Suprapubic skin (tissue), 4 donors: ENCODE results near the gene SEPTIN12.

Experiments used
- EP300 ChIP-seq: sonication (generic); formaldehyde crosslinking; IDR thresholded peaks from one replicate; pipeline ENCODE4 v1.6.1; 2017; ENCODE audit warnings: antibody characterized with exemption
- POLR2A ChIP-seq, 2 donors: fragments of 450-650 bp; IDR thresholded peaks; one replicate each; pipeline ENCODE4 v1.6.1; 2017; ENCODE audit warnings: antibody characterized with exemption in 2 of 2, mild to moderate bottlenecking in 2 of 2, moderate library complexity in 2 of 2
- POLR2AphosphoS5 ChIP-seq, 3 donors: sonication (generic); formaldehyde crosslinking; IDR thresholded peaks; one replicate each; pipeline ENCODE4 v1.6.1; 2017; ENCODE audit warnings: antibody characterized with exemption in 3 of 3
- TF ChIP-seq, protein P1 (sequence below), 2 donors: fragments of 200-600 bp in 1 of 2; fragments of 450-650 bp in 1 of 2; sonication (generic) in 1 of 2; IDR thresholded peaks; one replicate each; pipeline ENCODE4 v1.5.1; 2016 to 2019; ENCODE audit warnings: antibody characterized with exemption in 2 of 2, mild to moderate bottlenecking in 1 of 2, moderate library complexity in 1 of 2

DNA sequence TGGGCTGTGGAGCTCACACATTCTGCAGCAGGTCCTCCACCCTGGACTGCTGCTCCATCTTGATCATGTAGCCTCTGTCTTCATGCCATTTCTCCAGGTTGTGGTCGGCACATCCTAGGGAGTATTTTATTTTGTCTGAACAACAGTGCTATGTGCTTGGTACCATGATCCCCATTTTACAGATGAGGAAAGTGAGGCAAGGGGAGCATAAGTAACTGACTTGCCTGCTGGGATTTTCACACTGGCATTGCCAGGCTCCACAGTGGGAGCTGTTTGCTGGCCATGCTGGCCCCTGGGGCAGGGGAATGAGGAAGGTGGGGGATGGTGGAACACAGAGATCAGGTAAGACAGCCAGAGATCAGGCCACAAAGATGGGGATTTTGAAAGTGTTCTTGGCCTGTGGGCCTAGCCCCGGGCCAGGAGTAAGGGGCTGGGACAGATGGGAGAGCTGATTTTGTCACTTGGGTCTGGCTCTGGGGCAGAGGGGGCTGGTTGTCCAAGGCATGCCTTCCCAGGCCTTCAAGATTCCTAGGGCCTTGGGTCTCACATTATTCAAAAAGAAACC lies 11.9 kb downstream of the SEPTIN12 start:
- no peak for TF ChIP-seq EP300
- TF ChIP-seq, protein P1, sequence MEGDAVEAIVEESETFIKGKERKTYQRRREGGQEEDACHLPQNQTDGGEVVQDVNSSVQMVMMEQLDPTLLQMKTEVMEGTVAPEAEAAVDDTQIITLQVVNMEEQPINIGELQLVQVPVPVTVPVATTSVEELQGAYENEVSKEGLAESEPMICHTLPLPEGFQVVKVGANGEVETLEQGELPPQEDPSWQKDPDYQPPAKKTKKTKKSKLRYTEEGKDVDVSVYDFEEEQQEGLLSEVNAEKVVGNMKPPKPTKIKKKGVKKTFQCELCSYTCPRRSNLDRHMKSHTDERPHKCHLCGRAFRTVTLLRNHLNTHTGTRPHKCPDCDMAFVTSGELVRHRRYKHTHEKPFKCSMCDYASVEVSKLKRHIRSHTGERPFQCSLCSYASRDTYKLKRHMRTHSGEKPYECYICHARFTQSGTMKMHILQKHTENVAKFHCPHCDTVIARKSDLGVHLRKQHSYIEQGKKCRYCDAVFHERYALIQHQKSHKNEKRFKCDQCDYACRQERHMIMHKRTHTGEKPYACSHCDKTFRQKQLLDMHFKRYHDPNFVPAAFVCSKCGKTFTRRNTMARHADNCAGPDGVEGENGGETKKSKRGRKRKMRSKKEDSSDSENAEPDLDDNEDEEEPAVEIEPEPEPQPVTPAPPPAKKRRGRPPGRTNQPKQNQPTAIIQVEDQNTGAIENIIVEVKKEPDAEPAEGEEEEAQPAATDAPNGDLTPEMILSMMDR (IDR thresholded peaks at IDR 0.05): no peak
- no peak for TF ChIP-seq POLR2AphosphoS5 (IDR thresholded peaks at IDR 0.05)
- TF ChIP-seq POLR2A (IDR thresholded peaks at IDR 0.05): no peak
